Gastrocnemius medialis (tissue), 4 donors: ENCODE results near the gene VASN. TPM values are rescaled to one million over a fixed set of nuclear protein-coding genes. Genes with fewer than 3 reads are reported as not detected.

Experiments
- ATAC-seq, 2 donors: fragments of 150-250 bp; one replicate each; pipeline ENCODE4 v1.9.1; 2016
- DNase-seq, 2 donors: peaks; one replicate each; pipeline ENCODE4 v3.0.0-alpha.2; 2019
- H3K27ac ChIP-seq, 4 donors: fragments of 200-600 bp; sonication (generic); 1 replicate in 1 of 4; 2 replicates in 3 of 4; pipeline ENCODE4 v1.5.1; 2016 to 2018; ENCODE audit warnings: mild to moderate bottlenecking in 2 of 4, moderate library complexity in 1 of 4
- H3K27me3 ChIP-seq, 3 donors: fragments of 200-600 bp; sonication (generic) in 2 of 3; 1 replicate in 1 of 3; 2 replicates in 2 of 3; pipeline versions ENCODE4 v1.5.1 to v1.6.0; 2016 to 2019; ENCODE audit warnings: mild to moderate bottlenecking in 1 of 3, moderate library complexity in 1 of 3
- H3K36me3 ChIP-seq, 2 donors: fragments of 200-600 bp; sonication (generic) in 1 of 2; one replicate each; pipeline ENCODE4 v1.5.1; 2017 to 2018
- H3K4me1 ChIP-seq, 2 donors: fragments of 200-600 bp; sonication (generic) in 1 of 2; one replicate each; pipeline ENCODE4 v1.5.1; 2016 to 2017; ENCODE audit warnings: mild to moderate bottlenecking in 2 of 2
- H3K4me3 ChIP-seq, 4 donors: fragments of 200-600 bp; sonication (generic) in 3 of 4; 1 replicate in 1 of 4; 2 replicates in 3 of 4; pipeline ENCODE4 v1.5.1; 2016 to 2019; ENCODE audit warnings: mild to moderate bottlenecking in 2 of 4
- H3K9me3 ChIP-seq, 3 donors: fragments of 200-600 bp; sonication (generic) in 2 of 3; 1 replicate in 1 of 3; 2 replicates in 2 of 3; pipeline ENCODE4 v1.5.1; 2016 to 2019
- CTCF ChIP-seq, 5 experiments: fragments of 450-650 bp in 3 of 5; fragments of 200-600 bp in 2 of 5; sonication (generic) in 2 of 5; IDR thresholded peaks in 4 of 5; conservative IDR thresholded peaks in 1 of 5; 1 replicate in 4 of 5; 2 replicates in 1 of 5; pipeline ENCODE4 v1.5.1; 2016 to 2019; ENCODE audit warnings: antibody characterized with exemption in 5 of 5, mild to moderate bottlenecking in 3 of 5, moderate library complexity in 3 of 5
- POLR2A ChIP-seq, 2 donors: fragments of 450-650 bp; IDR thresholded peaks; one replicate each; pipeline ENCODE4 v1.6.1; 2017; ENCODE audit warnings: antibody characterized with exemption in 2 of 2, mild to moderate bottlenecking in 2 of 2, moderate library complexity in 2 of 2
- in situ Hi-C, 4 donors: fragments of 200-750 bp; cut with MboI; loops; one replicate each; pipeline versions ENCODE4 v1.15.0 to v1.8.0; 2017; ENCODE audit warnings: low sequenced_read_pairs in 4 of 4
- intact Hi-C: fragments of 100-400 bp; cut with DNase I; formaldehyde crosslinking; loops from one replicate; pipeline ENCODE4 v1.15.1; 2023; ENCODE audit warnings: low total_unique reads
- total RNA-seq, 4 donors: library from RNA; depleted of rRNA; stranded (reverse); fragments of >200 nt; gene quantifications; one replicate each; pipeline versions ENCODE4 v1.1.0 to v1.2.3, GENCODE V29; 2016

VASN gene
- total RNA-seq, 4 donors from 2014 or later, result 2.4 to 12.8 (median 3.7) TPM

- H3K27ac ChIP-seq, result no peak overlapping the region
- no peak overlapping the region for H3K4me3 ChIP-seq
- intact Hi-C loops, result loop anchor here (5.0 kb wide), 1 partner anchor 64 kb away; the partner anchor contains the start of gene CORO7
- H3K9me3 ChIP-seq, result no peaks in the 10 kb centered on the region
- in situ Hi-C loops, result loop anchor here in 2 of 4 donors (10.0 kb wide), 1 partner anchor 62 kb away; the partner anchor contains the start of gene CORO7 (in 2 of the 2)
- H3K36me3 ChIP-seq, result no peaks in the 10 kb centered on the region
- no peak for DNase-seq
- peaks cover 18 to 25% of the 10 kb centered on the region in 2 donors for H3K4me1 ChIP-seq
- no peak for ATAC-seq
- no peaks in the 10 kb centered on the region for H3K27me3 ChIP-seq
- TF ChIP-seq POLR2A (IDR thresholded peaks at IDR 0.05) (no peak), CTCF (IDR thresholded peaks at IDR 0.05 in 4 of 5, conservative IDR thresholded peaks at IDR 0.05 in 1 of 5) (no peak)
These were observed 18.8 kb upstream of the VASN start for GRCh38 chr16:4352843-4353242.

- Histone ChIP-seq H3K27me3 (no peaks in the 10 kb centered on the region), H3K4me1 (peaks cover 11 to 18% of the 10 kb centered on the region in 2 donors), H3K27ac (no peak overlapping the region), H3K9me3 (no peaks in the 10 kb centered on the region), H3K4me3 (no peak overlapping the region), H3K36me3 (no peaks in the 10 kb centered on the region)
- ATAC-seq (no peak), DNase-seq (no peak)
- intact Hi-C loops, result loop anchor here (5.0 kb wide), 1 partner anchor 64 kb away; the partner anchor contains the start of gene CORO7
- in situ Hi-C loops, result loop anchor here in 2 of 4 donors (10.0 kb wide), 1 partner anchor 61 kb away; the partner anchor contains the start of gene CORO7 (in 2 of the 2)
- TF ChIP-seq CTCF (IDR thresholded peaks at IDR 0.05 in 4 of 5, conservative IDR thresholded peaks at IDR 0.05 in 1 of 5) (no peak), POLR2A (IDR thresholded peaks at IDR 0.05) (no peak)
These were observed 18.0 kb upstream of the VASN start for GRCh38 chr16:4353675-4354074.

DNA sequence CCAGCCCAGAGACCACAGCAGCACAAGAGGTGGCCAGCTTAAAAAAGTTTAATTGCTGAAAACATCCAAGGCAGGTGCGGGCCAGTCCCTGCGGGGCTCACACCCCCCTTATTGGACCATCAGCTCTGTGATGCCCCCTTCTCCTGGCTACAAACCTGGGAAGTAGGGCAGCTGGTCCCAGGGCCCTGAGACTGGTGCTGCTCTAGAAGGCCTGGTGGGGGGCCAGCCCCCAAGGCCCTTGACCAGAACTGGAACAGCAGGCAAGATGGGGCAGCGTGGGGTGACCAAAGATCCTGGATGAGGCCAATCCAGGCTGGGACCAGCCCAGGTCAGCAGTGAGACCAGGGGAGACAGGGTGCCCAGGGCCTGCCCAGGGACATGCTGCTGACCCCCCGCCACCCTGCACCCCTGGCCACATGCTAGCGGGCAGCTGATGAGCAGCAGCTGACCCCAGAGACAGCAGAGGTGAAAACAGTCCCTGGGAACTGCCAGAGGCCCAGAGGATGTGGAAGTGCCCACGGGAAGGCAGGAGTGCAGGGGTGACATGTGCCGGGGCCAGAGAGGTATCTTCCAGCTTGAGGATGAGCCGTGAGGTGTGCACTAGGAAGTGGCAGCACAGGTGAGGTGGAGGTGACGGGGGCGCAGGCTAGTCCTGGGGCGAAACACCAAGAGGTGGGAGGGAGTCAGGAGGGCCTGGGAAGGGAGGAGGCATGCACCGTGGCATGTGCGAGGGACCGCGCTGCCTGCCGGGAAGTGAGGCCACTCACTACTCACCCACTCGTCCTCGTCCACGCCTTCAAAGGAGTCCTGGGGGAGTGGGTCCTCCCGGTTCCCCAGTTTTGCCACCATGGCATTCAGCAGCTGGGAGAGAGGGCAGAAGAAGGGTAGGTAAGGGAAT is 16.9 kb upstream of the VASN start:
- DNase-seq (no peak), ATAC-seq (no peak)
- peaks cover 8 to 14% of the 10 kb centered on the region in 2 donors for H3K4me1 ChIP-seq
- TF ChIP-seq POLR2A (IDR thresholded peaks at IDR 0.05), result no peak
- TF ChIP-seq CTCF (IDR thresholded peaks at IDR 0.05 in 4 of 5, conservative IDR thresholded peaks at IDR 0.05 in 1 of 5), result no peak
- H3K36me3 ChIP-seq, result no peaks in the 10 kb centered on the region
- in situ Hi-C loops (loop anchor here in 2 of 4 donors (10.0 kb wide), 1 partner anchor 60 kb away; the partner anchor contains the start of gene CORO7 (in 2 of the 2)), intact Hi-C loops (loop anchor here (5.0 kb wide), 1 partner anchor 63 kb away; the partner anchor contains the start of gene CORO7)
- H3K9me3 ChIP-seq, result no peaks in the 10 kb centered on the region
- no peak overlapping the region for H3K27ac ChIP-seq
- no peak overlapping the region for H3K4me3 ChIP-seq
- no peaks in the 10 kb centered on the region for H3K27me3 ChIP-seq

DNA sequence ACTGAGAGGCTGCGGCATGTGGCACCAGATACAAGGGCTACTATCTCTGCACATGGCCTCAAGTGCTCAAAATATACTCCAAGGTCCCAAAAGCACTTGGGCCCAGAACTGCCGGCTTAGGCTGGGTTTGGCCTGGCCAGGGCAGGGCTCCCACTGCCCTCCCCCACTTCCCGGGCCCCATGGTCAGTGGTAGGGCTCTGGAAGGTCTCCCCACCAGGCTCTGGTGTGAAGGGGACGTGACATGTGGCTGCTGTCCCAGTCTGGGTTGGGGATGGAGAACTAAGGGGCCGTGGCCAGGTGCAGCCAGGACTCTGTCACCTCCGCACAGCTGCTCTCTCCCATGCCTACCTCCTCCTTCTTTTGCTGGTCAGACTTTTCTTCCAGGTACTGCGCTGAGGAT is 14.8 kb upstream of the VASN start:
- TF ChIP-seq POLR2A (IDR thresholded peaks at IDR 0.05), result no peak
- no peaks in the 10 kb centered on the region for H3K27me3 ChIP-seq
- H3K9me3 ChIP-seq, result no peaks in the 10 kb centered on the region
- DNase-seq, result no peak
- peaks cover 0 to under 1% of the 10 kb centered on the region in 2 donors for H3K4me1 ChIP-seq
- no peaks in the 10 kb centered on the region for H3K36me3 ChIP-seq
- no peak for ATAC-seq
- no peak overlapping the region for H3K27ac ChIP-seq
- in situ Hi-C loops (loop anchor here in 2 of 4 donors (10.0 kb wide), 1 partner anchor 58 kb away; the partner anchor contains the start of gene CORO7 (in 2 of the 2)), intact Hi-C loops (no loop called here)
- no peak overlapping the region for H3K4me3 ChIP-seq

DNA sequence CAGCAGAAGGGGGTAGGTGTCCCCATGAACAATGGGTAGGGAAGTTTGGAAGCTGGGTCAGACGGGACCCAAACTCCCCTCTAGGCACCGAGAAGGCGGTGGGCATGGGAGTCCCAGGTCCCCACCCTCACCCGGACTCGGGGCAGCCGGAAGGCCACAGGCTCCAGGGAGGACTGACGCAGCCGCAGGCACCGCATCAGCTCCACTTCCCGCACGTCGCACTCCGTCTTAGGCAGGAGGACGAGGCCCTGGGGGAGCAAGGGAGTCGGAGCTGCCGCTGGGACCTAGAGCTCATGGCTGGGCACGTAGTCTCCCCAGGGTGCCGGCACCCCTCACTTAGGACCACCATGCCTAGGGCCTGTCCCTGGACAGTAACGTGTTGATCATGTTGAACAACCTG is 13.4 kb upstream of the VASN start:
- no peak for ATAC-seq
- Histone ChIP-seq H3K9me3 (no peaks in the 10 kb centered on the region), H3K4me3 (no peak overlapping the region), H3K27me3 (no peaks in the 10 kb centered on the region), H3K36me3 (no peaks in the 10 kb centered on the region), H3K27ac (no peak overlapping the region), H3K4me1 (no peaks in the 10 kb centered on the region)
- in situ Hi-C loops (loop anchor here in 2 of 4 donors (10.0 kb wide), 1 partner anchor 57 kb away; the partner anchor contains the start of gene CORO7 (in 2 of the 2)), intact Hi-C loops (no loop called here)
- no peak for TF ChIP-seq POLR2A (IDR thresholded peaks at IDR 0.05)
- TF ChIP-seq CTCF (IDR thresholded peaks at IDR 0.05 in 4 of 5, conservative IDR thresholded peaks at IDR 0.05 in 1 of 5), result no peak
- no peak for DNase-seq
